K562 (cell line): Measurements from ENCODE around the gene ADAM22.

ENCODE experiments used
- CBX5 ChIP-seq: IDR thresholded peaks from 2 replicates; pipeline ENCODE4 v1.6.1; 2014; ENCODE audit warnings: low read depth, borderline replicate concordance
- EZH2 ChIP-seq: IDR thresholded peaks from 2 replicates; pipeline ENCODE4 v1.6.1; 2012; ENCODE audit warnings: low read depth, mild to moderate bottlenecking, inconsistent platforms, low read length, borderline replicate concordance
- HMG20B ChIP-seq: fragments of 250-450 bp; sonication (Bioruptor Pico); IDR thresholded peaks from 2 replicates; pipeline ENCODE4 v1.5.0; 2021; ENCODE audit warnings: mild to moderate bottlenecking
- IFI16 ChIP-seq: fragments of 250-450 bp; sonication (Bioruptor Pico); IDR thresholded peaks from 2 replicates; pipeline ENCODE4 v2.1.2; 2022; ENCODE audit warnings: mild to moderate bottlenecking, inconsistent platforms
- MTA1 ChIP-seq: fragments of 450-650 bp; IDR thresholded peaks from 2 replicates; pipeline ENCODE4 v1.6.1; 2017; ENCODE audit warnings: borderline replicate concordance
- MYC ChIP-seq, 2 experiments: fragments of 250-450 bp in 1 of 2; sonication (Bioruptor Pico) in 1 of 2; IDR thresholded peaks; 2 replicates each; pipeline versions ENCODE4 v1.5.1 to v1.6.1; 2012 to 2021; ENCODE audit warnings: low read depth in 2 of 2, borderline replicate concordance in 1 of 2, improper control_type of control experiment in 1 of 2, low read length in 1 of 2, mild to moderate bottlenecking in 1 of 2, moderate library complexity in 1 of 2
- NR1H2 ChIP-seq: sonication (generic); formaldehyde crosslinking; IDR thresholded peaks from 2 replicates; pipeline ENCODE4 v1.4.0; 2020; ENCODE audit warnings: mild to moderate bottlenecking, missing genetic modification reagents
- POLR2AphosphoS5 ChIP-seq: IDR thresholded peaks from 2 replicates; pipeline ENCODE4 v1.6.1; 2011; ENCODE audit warnings: mild to moderate bottlenecking, low read depth, low read length, moderate library complexity; ENCODE audit not compliant: control insufficient read depth, insufficient read depth
- RAD21 ChIP-seq, 2 experiments: fragments of 250-450 bp in 1 of 2; fragments of 450-650 bp in 1 of 2; sonication (Bioruptor Pico) in 1 of 2; formaldehyde crosslinking in 1 of 2; IDR thresholded peaks in 1 of 2; conservative IDR thresholded peaks in 1 of 2; 2 replicates each; pipeline versions ENCODE4 v1.4.0 to v1.8.0; 2020 to 2022; ENCODE audit warnings: mild to moderate bottlenecking in 2 of 2, moderate library complexity in 1 of 2
- SMARCC2 ChIP-seq: fragments of 450-650 bp; IDR thresholded peaks from 2 replicates; pipeline ENCODE4 v1.6.1; 2017; ENCODE audit warnings: antibody characterized with exemption, moderate library complexity, mild to moderate bottlenecking, low read depth
- ZNF354B ChIP-seq: fragments of 250-450 bp; sonication (Bioruptor Pico); IDR thresholded peaks from 2 replicates; pipeline ENCODE4 v1.4.0; 2020
- TF ChIP-seq, protein P1 (sequence below), 3 experiments: IDR thresholded peaks in 2 of 3; conservative IDR thresholded peaks in 1 of 3; 2 replicates each; pipeline ENCODE4 v1.5.1; 2011 to 2012; ENCODE audit warnings: low read length in 3 of 3, mild to moderate bottlenecking in 3 of 3, control low read depth in 2 of 3, improper control_type of control experiment in 1 of 3, inconsistent platforms in 1 of 3, low read depth in 1 of 3, mixed read lengths in 1 of 3, moderate library complexity in 1 of 3; ENCODE audit not compliant: insufficient read depth in 2 of 3

GRCh38 chr7:87912121-87912520 is 21.9 kb upstream of the ADAM22 start:
- TF ChIP-seq CBX5 (no peak), RAD21 (CRISPR knock-in tag; conservative IDR thresholded peaks at IDR 0.05 in 1 of 2, IDR thresholded peaks at IDR 0.05 in 1 of 2) (no peak), POLR2AphosphoS5 (no peak), ZNF354B (no peak), NR1H2 (no peak), IFI16 (CRISPR knock-in tag) (no peak), MTA1 (no peak), EZH2 (no peak), SMARCC2 (no peak), MYC (IDR thresholded peaks at IDR 0.05; ENCODE audit: low read depth, low read length) (no peak), MYC (CRISPR knock-in tag; IDR thresholded peaks at IDR 0.05; ENCODE audit: borderline replicate concordance, low read depth) (no peak), HMG20B (no peak)
- TF ChIP-seq, protein P1, sequence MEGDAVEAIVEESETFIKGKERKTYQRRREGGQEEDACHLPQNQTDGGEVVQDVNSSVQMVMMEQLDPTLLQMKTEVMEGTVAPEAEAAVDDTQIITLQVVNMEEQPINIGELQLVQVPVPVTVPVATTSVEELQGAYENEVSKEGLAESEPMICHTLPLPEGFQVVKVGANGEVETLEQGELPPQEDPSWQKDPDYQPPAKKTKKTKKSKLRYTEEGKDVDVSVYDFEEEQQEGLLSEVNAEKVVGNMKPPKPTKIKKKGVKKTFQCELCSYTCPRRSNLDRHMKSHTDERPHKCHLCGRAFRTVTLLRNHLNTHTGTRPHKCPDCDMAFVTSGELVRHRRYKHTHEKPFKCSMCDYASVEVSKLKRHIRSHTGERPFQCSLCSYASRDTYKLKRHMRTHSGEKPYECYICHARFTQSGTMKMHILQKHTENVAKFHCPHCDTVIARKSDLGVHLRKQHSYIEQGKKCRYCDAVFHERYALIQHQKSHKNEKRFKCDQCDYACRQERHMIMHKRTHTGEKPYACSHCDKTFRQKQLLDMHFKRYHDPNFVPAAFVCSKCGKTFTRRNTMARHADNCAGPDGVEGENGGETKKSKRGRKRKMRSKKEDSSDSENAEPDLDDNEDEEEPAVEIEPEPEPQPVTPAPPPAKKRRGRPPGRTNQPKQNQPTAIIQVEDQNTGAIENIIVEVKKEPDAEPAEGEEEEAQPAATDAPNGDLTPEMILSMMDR (IDR thresholded peaks at IDR 0.05 in 2 of 3, conservative IDR thresholded peaks at IDR 0.05 in 1 of 3; ENCODE audit: insufficient read depth in 2 of 3, low read depth in 1 of 3, low read length in 3 of 3): no peak
